Glutamatergic neuron (in vitro differentiated cells): ENCODE data around the gene PLTP. TPM values are rescaled to one million over a fixed set of nuclear protein-coding genes. Genes with fewer than 3 reads are reported as not detected.

Source experiments
- DNase-seq: peaks from one replicate; pipeline ENCODE4 v3.0.0; 2022
- H3K27ac Mint-ChIP-seq: one replicate; pipeline ENCODE4 v1.8.0; 2020; ENCODE audit warnings: mild to moderate bottlenecking, mixed read lengths, inconsistent platforms; ENCODE audit not compliant: unreplicated experiment
- H3K27me3 Mint-ChIP-seq: one replicate; pipeline ENCODE4 v1.8.0; 2020; ENCODE audit warnings: mild to moderate bottlenecking, moderate library complexity, mixed read lengths, inconsistent platforms; ENCODE audit not compliant: unreplicated experiment
- H3K36me3 Mint-ChIP-seq: one replicate; pipeline ENCODE4 v1.8.0; 2020; ENCODE audit warnings: mild to moderate bottlenecking, mixed read lengths, inconsistent platforms; ENCODE audit not compliant: unreplicated experiment
- H3K4me1 Mint-ChIP-seq: one replicate; pipeline ENCODE4 v1.8.0; 2020; ENCODE audit warnings: mild to moderate bottlenecking, low read depth, mixed read lengths, inconsistent platforms; ENCODE audit not compliant: unreplicated experiment
- H3K4me3 Mint-ChIP-seq: one replicate; pipeline ENCODE4 v1.8.0; 2020; ENCODE audit warnings: mild to moderate bottlenecking, mixed read lengths, inconsistent platforms; ENCODE audit not compliant: unreplicated experiment
- H3K9me3 Mint-ChIP-seq: one replicate; pipeline ENCODE4 v1.8.0; 2020; ENCODE audit warnings: mild to moderate bottlenecking, moderate library complexity, mixed read lengths, inconsistent platforms; ENCODE audit not compliant: unreplicated experiment
- total RNA-seq: library from RNA; stranded (reverse); fragmentation: NEBNext Ultra II Directional; extraction: Animal tissue kit (Norgen Biotek cat#: 25700); gene quantifications from one replicate; pipeline ENCODE4 v1.2.1, GENCODE V29; 2021; ENCODE audit not compliant: unreplicated experiment
- TF ChIP-seq, protein P1 (sequence below): fragments of 200-600 bp; sonication (generic); IDR thresholded peaks from one replicate; pipeline ENCODE4 v1.5.0; 2021; ENCODE audit not compliant: partially characterized antibody, unreplicated experiment

The PLTP gene
- total RNA-seq, 1 donor from 2014 or later: 29.7 TPM

- TF ChIP-seq, protein P1, sequence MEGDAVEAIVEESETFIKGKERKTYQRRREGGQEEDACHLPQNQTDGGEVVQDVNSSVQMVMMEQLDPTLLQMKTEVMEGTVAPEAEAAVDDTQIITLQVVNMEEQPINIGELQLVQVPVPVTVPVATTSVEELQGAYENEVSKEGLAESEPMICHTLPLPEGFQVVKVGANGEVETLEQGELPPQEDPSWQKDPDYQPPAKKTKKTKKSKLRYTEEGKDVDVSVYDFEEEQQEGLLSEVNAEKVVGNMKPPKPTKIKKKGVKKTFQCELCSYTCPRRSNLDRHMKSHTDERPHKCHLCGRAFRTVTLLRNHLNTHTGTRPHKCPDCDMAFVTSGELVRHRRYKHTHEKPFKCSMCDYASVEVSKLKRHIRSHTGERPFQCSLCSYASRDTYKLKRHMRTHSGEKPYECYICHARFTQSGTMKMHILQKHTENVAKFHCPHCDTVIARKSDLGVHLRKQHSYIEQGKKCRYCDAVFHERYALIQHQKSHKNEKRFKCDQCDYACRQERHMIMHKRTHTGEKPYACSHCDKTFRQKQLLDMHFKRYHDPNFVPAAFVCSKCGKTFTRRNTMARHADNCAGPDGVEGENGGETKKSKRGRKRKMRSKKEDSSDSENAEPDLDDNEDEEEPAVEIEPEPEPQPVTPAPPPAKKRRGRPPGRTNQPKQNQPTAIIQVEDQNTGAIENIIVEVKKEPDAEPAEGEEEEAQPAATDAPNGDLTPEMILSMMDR: no peak
- Mint-ChIP-seq H3K4me1 (peaks cover 17% of the 10 kb centered on the region), H3K27me3 (peaks cover 3% of the 10 kb centered on the region), H3K36me3 (no peaks in the 10 kb centered on the region), H3K27ac (peak overlapping the region; percentile 95), H3K4me3 (no peak overlapping the region), H3K9me3 (peaks cover 3% of the 10 kb centered on the region)
- no peak for DNase-seq
Measured at GRCh38 chr20:45918779-45919537, 7.0 kb upstream of the PLTP start.

DNA sequence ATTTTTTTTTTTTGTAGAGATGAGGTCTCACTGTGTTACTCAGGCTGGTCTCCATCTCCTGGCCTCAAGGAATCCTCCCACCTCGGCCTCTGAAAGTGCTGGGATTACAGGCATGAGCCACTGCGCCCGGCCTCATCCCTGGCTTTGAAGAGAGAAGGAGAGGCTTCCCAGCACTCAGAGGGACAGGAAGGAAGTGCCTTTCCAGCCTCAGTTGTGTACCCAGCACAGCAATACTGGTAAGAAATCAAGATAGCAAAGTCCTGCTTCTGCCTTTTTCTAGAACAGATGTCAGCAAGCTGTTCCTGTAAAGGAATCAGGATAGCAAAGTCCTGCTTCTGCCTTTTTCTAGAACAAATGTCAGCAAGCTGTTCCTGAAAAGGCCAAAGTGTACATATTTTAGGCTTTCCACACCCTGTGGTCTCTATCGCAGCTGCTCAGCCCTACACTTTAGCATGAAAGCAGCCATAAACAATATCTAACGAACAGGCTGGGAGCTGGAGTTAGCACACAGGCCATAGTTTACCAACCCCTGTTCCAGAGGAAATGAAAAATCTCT is 6.3 kb upstream of the PLTP start:
- Mint-ChIP-seq H3K4me1 (peaks cover 17% of the 10 kb centered on the region), H3K9me3 (peaks cover 3% of the 10 kb centered on the region), H3K36me3 (no peaks in the 10 kb centered on the region), H3K27me3 (peaks cover 3% of the 10 kb centered on the region), H3K27ac (peak overlapping the region; percentile 95), H3K4me3 (no peak overlapping the region)
- DNase-seq: no peak
- TF ChIP-seq, protein P1: no peak

GRCh38 chr20:45917790-45918141 is 5.8 kb upstream of the PLTP start:
- Mint-ChIP-seq H3K27ac (peak overlapping the region; percentile 95), H3K36me3 (no peaks in the 10 kb centered on the region), H3K4me1 (peaks cover 17% of the 10 kb centered on the region), H3K27me3 (peaks cover 3% of the 10 kb centered on the region), H3K4me3 (peak overlapping the region; percentile 55), H3K9me3 (peaks cover 3% of the 10 kb centered on the region)
- no peak for DNase-seq
- TF ChIP-seq, protein P1: no peak

DNA sequence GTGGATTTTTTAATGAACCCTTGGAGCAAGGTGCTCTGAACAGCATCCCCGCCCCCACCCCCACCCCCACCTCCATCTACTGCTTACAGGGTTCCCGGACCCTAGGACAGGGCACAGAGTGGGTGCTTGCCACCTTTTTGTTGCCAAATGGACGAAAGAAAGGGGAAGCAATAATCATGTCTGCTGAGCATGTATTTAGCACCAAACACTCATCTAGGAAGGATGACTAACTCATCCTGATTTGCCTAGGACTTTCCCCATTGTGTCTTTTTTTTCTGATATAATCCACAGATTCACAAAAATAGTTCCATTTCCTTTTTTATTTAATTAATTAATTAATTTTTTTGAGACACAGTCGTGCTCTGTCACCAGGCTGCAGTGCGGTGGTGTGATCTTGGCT is 1.2 kb upstream of the PLTP start:
- no peak overlapping the region for H3K27ac Mint-ChIP-seq
- no peaks in the 10 kb centered on the region for H3K36me3 Mint-ChIP-seq

GRCh38 chr20:45912344-45912682 is 358 bp upstream of the PLTP start:
- no peak overlapping the region for H3K27ac Mint-ChIP-seq
- DNase-seq: no peak
- peaks cover 4% of the 10 kb centered on the region for H3K27me3 Mint-ChIP-seq
- H3K36me3 Mint-ChIP-seq: no peaks in the 10 kb centered on the region
- peaks cover 4% of the 10 kb centered on the region for H3K4me1 Mint-ChIP-seq
- H3K4me3 Mint-ChIP-seq: peak overlapping the region; percentile 83
- H3K9me3 Mint-ChIP-seq: peaks cover 1% of the 10 kb centered on the region
- TF ChIP-seq, protein P1: no peak

More for the DNA sequence above, 1.2 kb upstream of the PLTP start:
- no peak for DNase-seq
- peaks cover 3% of the 10 kb centered on the region for H3K9me3 Mint-ChIP-seq
- H3K27me3 Mint-ChIP-seq: peaks cover 7% of the 10 kb centered on the region
- H3K4me1 Mint-ChIP-seq: peaks cover 9% of the 10 kb centered on the region
- TF ChIP-seq, protein P1: no peak
- no peak overlapping the region for H3K4me3 Mint-ChIP-seq
